Activated T-cell treated with anti-CD3 and anti-CD28 coated beads, Interleukin-2, amount 50 U/mL, for 48 hours (primary cell): ENCODE results near the gene PACSIN2.

ENCODE experiments used
- DNase-seq, 2 experiments: peaks; one replicate each; pipeline ENCODE4 v3.0.0-alpha.2; 2020

Gene PACSIN2

DNA sequence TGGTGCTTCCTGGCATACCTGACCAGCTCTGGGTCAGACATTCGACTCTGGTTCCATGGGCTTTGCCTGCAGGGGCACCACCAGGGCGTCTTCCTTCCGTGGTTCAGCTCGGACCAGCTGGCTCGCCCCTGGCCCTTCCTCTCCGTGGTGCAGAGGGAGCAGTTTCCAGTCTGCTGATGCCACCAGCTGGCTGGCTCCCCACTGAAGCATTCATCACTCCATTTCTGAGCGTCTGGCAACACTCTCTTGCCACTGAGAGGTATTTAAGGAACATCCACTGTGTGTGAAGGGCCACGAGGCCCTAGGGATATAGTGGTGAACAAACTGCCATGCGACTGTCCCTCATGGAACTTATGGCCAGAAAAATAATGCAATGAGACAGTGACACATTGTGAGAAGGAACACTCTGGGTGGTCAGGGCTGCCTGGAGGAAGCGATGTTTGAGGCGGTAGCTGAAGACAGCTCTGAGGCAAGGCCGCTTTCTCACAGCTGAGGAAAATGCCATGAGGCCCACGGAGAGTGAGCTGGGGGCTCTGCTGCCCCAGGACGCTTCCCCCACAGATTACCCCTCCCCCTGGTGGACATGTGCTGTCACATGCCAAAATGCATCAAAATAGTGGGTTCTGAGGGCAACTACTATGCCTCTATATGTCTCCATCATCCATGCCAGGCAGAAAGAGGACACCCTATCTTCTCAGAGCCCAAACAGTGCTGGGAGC, 113.0 kb downstream of the PACSIN2 start:
- DNase-seq: no peak

GRCh38 chr22:42897960-42898359, 117.0 kb downstream of the PACSIN2 start:
- no peak for DNase-seq

- no peak for DNase-seq
Observed at GRCh38 chr22:42895541-42895981, 119.4 kb downstream of the PACSIN2 start.

DNA sequence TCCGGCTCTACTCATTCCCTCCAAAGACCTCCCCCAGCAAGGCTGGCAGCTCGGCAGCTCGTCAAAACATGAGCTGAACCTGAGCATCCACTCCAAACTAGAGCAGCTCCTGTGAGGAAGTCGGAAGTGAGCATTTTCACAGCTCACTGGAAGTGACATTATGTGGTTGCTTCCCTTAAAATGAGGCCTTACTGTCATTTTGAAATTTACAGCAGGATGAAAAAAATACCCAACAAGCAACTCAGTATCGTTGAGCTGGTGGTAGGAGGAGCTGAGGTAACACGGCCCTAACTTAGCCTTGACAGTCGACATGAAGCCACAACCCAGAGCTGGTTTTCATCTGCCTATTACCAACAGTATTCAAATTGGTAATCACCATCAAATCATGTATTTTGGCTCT, 119.9 kb downstream of the PACSIN2 start:
- peak; percentile 24 to 25 for DNase-seq

DNA sequence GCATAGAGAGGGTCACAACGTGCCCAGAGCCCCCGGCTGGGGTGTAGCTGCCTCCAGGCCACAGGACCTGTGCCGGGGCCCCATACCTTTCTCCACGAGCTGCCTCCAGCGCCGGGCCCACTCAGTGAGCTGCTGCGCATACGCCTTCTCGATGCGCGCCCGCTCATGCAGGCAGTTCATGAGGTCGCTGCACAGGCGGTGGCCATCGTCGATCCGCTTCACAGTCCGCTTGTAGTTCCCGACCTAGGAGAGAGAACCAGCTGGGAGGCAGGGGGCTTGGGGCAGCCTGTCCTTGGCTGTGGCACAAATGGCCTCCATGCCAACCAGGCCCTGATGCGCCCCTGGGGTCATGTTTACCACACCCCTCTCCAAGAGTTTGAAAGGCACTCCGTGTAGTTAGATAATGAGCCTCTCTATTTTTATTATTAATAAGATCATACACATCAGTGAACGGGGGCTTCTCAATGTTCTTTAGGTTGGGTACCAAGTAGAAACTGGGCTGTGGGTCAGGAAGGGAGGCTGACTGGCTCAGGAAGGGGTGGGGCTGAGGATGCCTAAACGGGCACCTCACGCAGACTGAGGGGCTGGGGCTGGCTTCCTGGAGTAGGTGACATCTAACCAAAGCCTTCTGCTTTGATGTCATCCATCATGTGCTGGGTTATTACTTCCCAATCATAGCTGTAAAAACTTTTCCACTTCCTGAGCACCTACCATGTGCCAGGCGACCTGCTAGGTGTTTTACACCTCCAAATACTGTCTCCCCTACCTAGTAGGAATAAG, 121.4 kb downstream of the PACSIN2 start:
- DNase-seq: no peak

- no peak for DNase-seq
Observed at GRCh38 chr22:42892571-42893316, 122.2 kb downstream of the PACSIN2 start.

DNA sequence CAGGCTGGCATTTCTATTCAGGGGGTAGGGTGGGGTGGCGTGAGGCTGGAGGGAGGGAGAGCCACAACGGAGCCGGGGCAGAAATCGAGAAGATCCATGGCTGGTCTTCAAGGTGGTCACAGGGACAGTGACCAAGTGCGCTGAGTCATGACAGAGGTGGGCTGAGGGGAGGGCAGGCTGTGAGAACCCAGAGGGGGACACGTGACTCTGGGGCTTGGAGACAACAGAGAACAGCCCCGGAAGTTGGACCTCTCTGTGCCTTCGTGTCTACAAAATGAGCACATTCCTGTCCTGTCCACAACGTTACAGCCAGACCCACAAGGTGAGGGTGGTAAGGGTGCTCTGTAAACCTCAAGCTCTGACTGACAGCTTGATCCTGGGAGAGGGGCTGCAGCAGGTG, 122.8 kb downstream of the PACSIN2 start:
- no peak for DNase-seq

DNA sequence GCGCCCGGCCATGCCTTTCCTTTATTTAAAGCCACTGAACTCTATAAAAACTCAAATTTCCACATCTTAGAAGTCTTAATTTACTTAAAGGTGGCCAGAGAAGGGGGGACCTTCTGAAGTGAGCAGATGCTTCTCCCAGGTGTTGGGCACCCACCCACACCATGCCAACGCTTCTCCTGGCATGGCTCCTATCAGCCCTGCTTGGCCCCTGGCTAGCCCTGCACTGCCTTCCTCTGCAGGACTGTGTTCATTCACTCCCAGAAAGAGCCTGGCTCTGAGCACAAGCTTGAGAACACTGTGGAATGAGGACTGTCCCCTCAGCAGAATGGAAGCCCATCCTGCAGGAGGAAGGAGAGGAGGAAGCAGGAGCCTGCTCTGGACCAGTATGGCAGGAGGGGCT, 123.3 kb downstream of the PACSIN2 start:
- DNase-seq: no peak

GRCh38 chr22:42891008-42891407, 123.9 kb downstream of the PACSIN2 start:
- DNase-seq: no peak

GRCh38 chr22:42889304-42889703, 125.6 kb downstream of the PACSIN2 start:
- DNase-seq: no peak

GRCh38 chr22:42887523-42888507, 127.1 kb downstream of the PACSIN2 start:
- no peak for DNase-seq

GRCh38 chr22:42887120-42887519, 127.8 kb downstream of the PACSIN2 start:
- no peak for DNase-seq

GRCh38 chr22:42885446-42885845, 129.5 kb downstream of the PACSIN2 start:
- no peak for DNase-seq

DNA sequence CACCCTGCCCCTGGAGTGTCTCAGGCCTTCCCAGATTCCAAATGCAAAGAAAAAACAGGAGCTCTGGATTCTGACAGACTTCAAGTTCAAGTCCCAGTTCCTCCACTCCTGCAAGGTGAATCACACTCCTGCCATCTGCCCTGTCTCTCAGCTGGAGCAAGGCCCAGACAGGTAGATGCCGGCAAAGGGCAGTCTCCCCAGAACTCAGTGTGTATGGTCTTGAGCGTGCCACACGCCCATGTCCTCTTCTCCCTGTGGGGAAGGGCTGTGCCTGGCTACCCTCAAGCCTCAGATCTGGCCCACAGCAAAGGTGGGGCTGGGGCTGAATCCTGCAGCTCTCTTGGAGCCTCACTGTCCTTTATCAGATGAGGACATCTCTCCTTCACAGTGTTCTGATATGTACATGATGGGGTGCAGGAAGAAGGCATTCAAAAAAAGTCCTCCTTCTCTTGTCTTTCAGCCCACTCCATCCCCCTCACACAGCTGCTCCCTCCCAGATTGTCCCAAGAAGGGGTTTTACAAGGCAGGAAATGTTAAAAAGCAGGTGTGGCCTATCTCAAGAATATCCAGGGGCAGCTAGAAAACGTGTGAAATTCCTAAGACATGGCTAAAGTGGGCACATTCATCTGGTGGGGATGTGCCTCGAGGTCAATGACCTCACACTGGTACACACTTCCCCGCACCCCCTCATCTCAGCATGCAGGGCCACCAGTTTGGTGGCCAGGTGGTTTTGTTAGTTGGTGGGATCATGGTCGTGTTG, 130.2 kb downstream of the PACSIN2 start:
- no peak for DNase-seq

DNA sequence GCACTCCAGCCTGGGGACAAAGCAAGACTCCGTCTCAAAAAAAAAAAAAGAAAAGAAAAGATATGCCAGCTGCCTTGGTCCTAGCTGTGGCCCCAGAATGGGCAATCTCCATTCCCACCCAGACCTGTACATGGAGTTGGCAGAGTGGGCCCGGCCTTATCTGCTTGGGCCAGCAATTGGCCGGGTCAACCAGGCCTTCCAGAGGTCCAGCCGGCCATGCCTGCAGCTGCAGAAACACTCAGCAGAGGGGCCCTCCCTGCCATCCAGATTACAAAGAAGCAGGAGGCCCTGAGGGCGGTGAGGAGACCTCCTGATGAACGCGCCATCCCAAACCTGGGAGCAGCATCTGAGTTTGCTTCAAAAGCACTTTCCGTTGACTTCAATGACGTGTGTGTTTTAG, 131.0 kb downstream of the PACSIN2 start:
- DNase-seq: no peak

DNA sequence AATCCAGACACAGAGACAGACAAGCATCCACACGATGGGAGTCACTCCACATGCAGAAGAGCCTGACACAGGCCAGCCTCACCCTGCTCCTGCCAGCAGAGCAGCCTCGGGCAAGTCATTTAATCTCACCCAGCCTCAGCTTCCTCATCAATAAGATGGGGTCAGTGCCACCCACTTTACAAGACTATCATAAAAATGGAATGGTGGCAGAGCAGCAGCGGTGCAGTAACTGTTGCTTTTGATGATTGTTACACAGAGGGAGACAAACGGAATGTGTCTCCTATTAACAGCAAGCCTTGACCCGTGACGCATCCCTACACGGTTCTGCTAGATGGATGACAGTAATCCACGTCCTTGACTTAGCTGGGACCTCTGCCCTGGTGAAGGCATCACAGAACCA, 131.8 kb downstream of the PACSIN2 start:
- DNase-seq: no peak

- no peak for DNase-seq
Observed at GRCh38 chr22:42881982-42882656, 132.8 kb downstream of the PACSIN2 start.

- no peak for DNase-seq
Observed at GRCh38 chr22:42881298-42881697, 133.7 kb downstream of the PACSIN2 start.

- DNase-seq: no peak
Observed at GRCh38 chr22:42880815-42881214, 134.1 kb downstream of the PACSIN2 start.

GRCh38 chr22:42879371-42880021, 135.5 kb downstream of the PACSIN2 start:
- DNase-seq: no peak
